HK-2 (cell line): ENCODE measurements around the gene ZNF467.

ENCODE experiments used
- DNase-seq: peaks from one replicate; pipeline ENCODE4 v3.0.0-alpha.2; 2018; ENCODE audit not compliant: unreplicated experiment

The ZNF467 gene

GRCh38 chr7:149806726-149807125 is 33.3 kb upstream of the ZNF467 start:
- DNase-seq: no peak

GRCh38 chr7:149804106-149804505 is 30.7 kb upstream of the ZNF467 start:
- DNase-seq: no peak

- DNase-seq: no peak
These were observed 30.2 kb upstream of the ZNF467 start for GRCh38 chr7:149803551-149804074.

- no peak for DNase-seq
These were observed 29.6 kb upstream of the ZNF467 start for GRCh38 chr7:149802966-149803365.

- DNase-seq: no peak
These were observed 28.4 kb upstream of the ZNF467 start for GRCh38 chr7:149801816-149802215.

GRCh38 chr7:149801002-149801566 is 27.7 kb upstream of the ZNF467 start:
- DNase-seq: no peak

GRCh38 chr7:149800169-149800555 is 26.8 kb upstream of the ZNF467 start:
- DNase-seq: no peak

- DNase-seq: no peak
These were observed 26.2 kb upstream of the ZNF467 start for GRCh38 chr7:149799397-149800168.

GRCh38 chr7:149797771-149798170 is 24.4 kb upstream of the ZNF467 start:
- DNase-seq: no peak

GRCh38 chr7:149796287-149796860 is 23.0 kb upstream of the ZNF467 start:
- no peak for DNase-seq

- no peak for DNase-seq
These were observed 21.7 kb upstream of the ZNF467 start for GRCh38 chr7:149795126-149795525.

GRCh38 chr7:149794661-149795060 is 21.3 kb upstream of the ZNF467 start:
- DNase-seq: no peak

- no peak for DNase-seq
These were observed 19.9 kb upstream of the ZNF467 start for GRCh38 chr7:149793261-149793660.

- DNase-seq: no peak
These were observed 18.8 kb upstream of the ZNF467 start for GRCh38 chr7:149792220-149792595.

- DNase-seq: no peak
These were observed 18.2 kb upstream of the ZNF467 start for GRCh38 chr7:149791411-149792219.

- DNase-seq: no peak
These were observed 17.5 kb upstream of the ZNF467 start for GRCh38 chr7:149790754-149791360.

GRCh38 chr7:149790146-149790548 is 16.8 kb upstream of the ZNF467 start:
- peak; percentile 44 for DNase-seq

- no peak for DNase-seq
These were observed 15.7 kb upstream of the ZNF467 start for GRCh38 chr7:149789101-149789500.

GRCh38 chr7:149788300-149788851 is 15.0 kb upstream of the ZNF467 start:
- DNase-seq: no peak

- no peak for DNase-seq
These were observed 14.3 kb upstream of the ZNF467 start for GRCh38 chr7:149787428-149788299.

GRCh38 chr7:149785983-149786382 is 12.6 kb upstream of the ZNF467 start:
- no peak for DNase-seq
